Medulla oblongata (tissue), 1 donor: ENCODE data around the gene SLC6A15.
A peak's percentile ranks its signal among the peaks of the same experiment; 100 is the strongest.

Experiments
- DNase-seq: peaks from one replicate; pipeline ENCODE4 v3.0.0-alpha.2; 2015; ENCODE audit errors: extremely low spot score

The SLC6A15 gene

GRCh38 chr12:84874825-84875139 lies 37.8 kb downstream of the SLC6A15 start:
- DNase-seq, result no peak

DNA sequence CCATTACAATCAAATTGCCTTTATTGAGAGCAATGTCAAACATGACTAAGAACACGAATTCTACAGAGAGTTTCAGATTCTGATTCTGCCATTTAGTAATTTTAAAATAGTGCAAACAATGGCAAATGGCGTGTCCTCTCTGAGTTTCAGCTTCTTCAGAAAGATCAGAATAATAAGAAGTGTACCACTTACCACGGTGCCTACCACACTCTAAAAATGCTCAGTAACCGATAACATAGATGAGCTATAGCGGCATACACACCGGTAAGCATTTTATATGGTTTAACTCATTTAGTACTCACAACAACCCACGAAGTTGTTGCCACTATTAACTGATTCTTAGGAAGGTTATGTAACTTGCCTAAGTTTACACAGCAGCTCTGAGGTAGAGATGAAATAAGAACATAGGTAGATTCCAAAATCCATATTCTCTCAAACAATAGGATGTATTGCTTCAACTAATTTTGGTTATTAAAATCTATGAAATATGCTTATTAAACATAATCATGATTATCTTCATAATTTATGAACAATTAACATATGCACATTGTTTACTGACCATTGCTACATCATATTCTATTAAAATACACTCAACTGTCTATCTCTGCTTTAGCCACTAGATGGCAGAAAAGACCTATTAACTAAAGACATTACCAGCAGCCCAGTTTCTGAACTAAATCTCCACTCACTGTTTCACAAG lies 38.3 kb downstream of the SLC6A15 start:
- DNase-seq, result peak; percentile 77

GRCh38 chr12:84862186-84862585 lies 50.4 kb downstream of the SLC6A15 start:
- no peak for DNase-seq

DNA sequence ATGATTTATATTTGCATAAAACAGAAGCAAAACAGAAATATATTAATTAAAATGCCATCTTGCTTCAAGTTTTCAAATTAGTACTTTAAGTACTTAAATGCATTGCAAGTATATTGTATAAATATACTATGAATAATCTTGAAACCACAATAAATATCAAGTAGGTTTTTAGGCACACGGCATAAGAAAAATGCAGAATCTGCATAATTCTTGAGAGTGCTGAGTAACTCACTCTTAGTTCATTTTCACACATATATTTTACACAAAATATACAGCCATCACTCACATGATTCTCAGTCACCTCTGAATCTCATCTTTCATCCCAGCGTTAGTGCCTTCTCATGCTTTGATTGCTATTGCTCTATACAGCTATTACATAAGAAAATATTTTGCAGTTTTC lies 51.9 kb downstream of the SLC6A15 start:
- no peak for DNase-seq

GRCh38 chr12:84858796-84859195 lies 53.8 kb downstream of the SLC6A15 start:
- no peak for DNase-seq

GRCh38 chr12:84857525-84858208 lies 54.9 kb downstream of the SLC6A15 start:
- DNase-seq, result no peak

- DNase-seq, result no peak
Observed at GRCh38 chr12:84856156-84856900, 56.3 kb downstream of the SLC6A15 start.

DNA sequence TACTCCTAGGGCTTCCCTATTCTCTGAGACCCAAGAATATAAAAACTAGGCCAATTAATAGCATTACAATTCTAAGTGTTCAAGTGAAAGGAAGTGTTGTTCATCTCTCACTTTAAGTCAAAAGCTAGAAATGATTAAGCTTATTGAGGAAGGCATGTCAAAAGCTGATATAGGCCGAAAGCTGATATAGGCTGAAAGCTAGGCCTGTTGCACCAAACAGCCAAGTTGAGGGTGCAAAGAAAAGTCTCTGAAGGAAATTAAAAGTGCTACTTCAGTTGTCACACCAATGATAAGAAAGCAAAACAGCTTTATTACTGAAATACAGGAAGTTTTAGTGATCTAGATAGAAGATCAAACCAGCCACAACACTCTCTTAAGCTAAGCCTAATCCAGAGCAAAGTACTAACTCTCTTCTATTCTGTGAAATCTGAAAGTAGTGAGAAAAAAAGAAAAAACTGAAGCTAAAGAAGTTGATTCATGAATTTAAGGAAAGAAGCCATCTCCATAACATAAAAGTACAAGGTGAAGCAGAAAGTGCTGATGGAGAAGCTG lies 68.9 kb downstream of the SLC6A15 start:
- DNase-seq, result no peak

GRCh38 chr12:84842406-84843013 lies 70.1 kb downstream of the SLC6A15 start:
- DNase-seq, result peak; percentile 35

GRCh38 chr12:84841591-84841990 lies 71.0 kb downstream of the SLC6A15 start:
- no peak for DNase-seq

DNA sequence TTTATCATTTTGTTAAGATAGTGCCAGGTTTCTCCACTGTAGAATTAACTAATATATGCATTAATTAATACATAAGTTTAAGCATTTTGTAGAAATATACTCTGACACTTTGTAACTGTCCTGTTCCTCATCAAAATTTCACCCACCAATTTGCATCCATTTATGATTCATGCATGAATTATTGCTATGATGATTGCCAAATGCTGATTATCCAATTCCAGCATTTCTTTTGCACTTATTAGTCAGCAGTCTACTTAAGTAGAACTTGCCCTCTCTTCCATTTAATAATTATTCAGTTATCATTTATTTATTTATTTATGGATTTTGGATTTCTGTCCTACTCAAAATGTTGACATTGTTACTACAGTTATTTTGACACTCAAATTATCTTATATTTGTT lies 72.2 kb downstream of the SLC6A15 start:
- DNase-seq, result no peak

- DNase-seq, result no peak
Observed at GRCh38 chr12:84826925-84827324, 85.7 kb downstream of the SLC6A15 start.

DNA sequence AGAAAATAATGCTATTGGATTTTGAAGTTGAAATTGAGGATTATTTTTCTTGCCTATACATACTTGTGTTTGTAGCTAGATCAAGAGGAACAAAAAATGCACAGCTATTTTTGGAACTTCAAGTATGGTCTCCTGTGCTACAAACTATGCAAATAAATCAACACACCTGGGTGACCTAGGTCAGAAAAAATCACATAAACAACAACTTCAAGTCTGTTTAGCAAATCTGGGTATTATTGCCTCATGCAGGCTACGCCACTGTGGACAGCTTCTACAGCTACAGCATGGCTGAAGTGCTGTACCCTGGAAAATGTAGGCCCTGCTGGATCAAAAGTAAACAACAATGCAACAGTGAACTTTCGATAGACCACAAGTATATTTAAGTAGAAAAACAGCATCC lies 87.5 kb downstream of the SLC6A15 start:
- no peak for DNase-seq

DNA sequence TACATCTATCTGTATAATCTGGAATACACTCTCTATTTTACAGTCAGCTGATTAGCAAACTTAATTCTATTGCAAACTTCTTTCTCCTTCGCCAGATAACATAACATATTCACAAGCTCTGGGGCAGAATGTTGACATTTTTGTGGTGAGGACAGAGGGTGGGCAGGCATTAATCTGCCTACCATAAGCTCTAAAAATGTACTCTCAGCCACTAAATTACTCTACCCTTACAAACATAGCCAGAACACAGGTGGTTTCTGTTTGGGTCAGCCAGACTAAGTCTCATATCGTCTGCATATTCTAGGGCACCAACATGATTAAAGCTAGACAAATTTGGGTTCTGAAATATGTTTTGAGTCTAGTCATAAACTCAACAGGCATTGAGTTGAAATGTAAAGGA lies 90.1 kb downstream of the SLC6A15 start:
- no peak for DNase-seq

- DNase-seq, result no peak
Observed at GRCh38 chr12:84816916-84817695, 95.5 kb downstream of the SLC6A15 start.

DNA sequence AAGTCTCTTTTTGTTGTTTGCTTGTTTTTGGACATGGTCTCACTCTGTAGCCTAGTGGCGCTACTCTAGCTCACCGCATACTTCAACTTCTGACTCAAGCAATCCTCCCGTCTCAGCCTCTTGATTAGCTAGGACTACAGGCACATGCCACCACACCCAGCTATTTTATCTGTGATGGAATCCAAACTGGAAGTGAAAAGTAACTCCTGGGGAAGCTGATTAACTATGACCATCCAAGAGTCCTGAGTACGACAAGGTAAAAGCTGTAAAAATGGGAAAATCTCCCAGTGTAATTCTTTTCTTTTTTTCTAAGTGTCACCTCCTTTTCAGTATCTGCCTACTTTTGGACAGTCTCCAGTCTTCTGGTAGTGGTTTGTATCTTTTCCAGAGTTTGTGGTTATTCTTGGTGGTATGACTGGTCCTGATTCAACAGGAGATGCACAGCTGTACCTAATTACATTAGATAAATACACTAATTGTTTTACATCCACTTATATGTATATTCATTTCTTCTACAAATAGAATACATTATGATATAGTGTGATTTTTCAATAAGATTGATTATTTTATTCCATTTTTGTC lies 97.8 kb downstream of the SLC6A15 start:
- no peak for DNase-seq

DNA sequence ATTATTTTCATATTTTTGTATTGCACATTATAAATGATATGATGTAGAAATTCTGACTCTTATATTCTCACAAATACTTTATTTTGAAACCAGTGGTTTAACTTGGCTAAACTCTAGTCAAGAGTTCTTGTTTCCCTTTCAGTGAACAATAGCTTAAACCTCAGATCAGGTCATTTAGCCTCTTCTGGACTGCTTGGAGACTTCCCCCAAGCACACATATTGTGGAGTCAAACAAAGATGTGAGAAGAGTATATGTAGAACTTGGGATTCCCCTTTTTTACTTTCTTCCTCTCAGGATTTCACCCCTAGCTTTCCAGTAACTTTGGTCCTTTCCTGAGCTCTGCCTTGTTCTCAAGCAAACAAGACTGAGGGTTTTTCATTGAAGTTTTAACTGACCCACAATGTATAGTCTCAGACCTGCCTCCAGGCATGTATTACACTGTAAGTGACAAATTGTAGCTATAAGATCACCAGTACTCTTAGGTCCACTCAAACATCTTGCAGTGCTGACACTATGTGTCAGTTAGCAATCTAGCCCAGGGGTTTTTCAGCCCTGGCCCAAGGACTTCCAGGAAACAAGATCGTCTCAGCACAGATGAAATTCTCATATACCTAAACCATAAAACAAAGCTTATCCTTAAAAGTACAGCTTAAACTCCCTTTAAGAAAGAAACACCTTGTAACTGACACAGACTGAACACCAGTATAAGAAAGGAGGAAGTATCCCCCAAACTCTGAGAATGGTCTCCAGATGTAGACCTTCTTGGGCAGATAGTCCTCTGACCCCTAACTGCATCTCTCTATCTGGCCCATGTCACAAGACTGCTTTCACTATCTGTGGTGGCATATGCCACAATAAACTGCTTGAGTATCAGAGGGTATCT lies 98.6 kb downstream of the SLC6A15 start:
- no peak for DNase-seq

DNA sequence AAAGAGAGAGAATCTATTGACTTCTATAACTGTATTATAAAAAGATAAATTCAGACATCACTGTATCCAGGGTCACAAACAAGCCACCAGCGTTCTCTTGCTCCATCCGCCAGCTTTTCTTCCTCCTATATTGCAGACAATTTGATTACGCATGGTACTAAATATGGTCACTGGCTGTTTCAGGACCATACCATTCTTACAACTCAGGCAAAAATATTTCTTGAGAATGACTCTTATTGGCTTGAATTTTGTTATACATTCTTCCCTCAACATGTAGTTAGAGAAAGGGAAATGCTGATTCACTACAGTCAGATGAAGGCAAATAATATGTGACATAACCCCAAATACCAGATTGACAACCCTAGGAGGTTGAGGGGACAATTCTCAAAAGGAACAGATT lies 101.3 kb downstream of the SLC6A15 start:
- no peak for DNase-seq

GRCh38 chr12:84810611-84811010 lies 102.0 kb downstream of the SLC6A15 start:
- DNase-seq, result no peak
